IPS-11a (cell line): ENCODE results near the gene ANAPC1.
"Not testable (repeated sequence)": the region's sequence is repeated elsewhere in the genome, so short reads cannot be mapped to it uniquely, and the experiment has no call there.

ENCODE experiments used
- H3K4me3 ChIP-seq: one replicate; pipeline ENCODE4 v1.5.1; 2013; ENCODE audit warnings: low read depth, low read length, control low read depth

ANAPC1 gene

DNA sequence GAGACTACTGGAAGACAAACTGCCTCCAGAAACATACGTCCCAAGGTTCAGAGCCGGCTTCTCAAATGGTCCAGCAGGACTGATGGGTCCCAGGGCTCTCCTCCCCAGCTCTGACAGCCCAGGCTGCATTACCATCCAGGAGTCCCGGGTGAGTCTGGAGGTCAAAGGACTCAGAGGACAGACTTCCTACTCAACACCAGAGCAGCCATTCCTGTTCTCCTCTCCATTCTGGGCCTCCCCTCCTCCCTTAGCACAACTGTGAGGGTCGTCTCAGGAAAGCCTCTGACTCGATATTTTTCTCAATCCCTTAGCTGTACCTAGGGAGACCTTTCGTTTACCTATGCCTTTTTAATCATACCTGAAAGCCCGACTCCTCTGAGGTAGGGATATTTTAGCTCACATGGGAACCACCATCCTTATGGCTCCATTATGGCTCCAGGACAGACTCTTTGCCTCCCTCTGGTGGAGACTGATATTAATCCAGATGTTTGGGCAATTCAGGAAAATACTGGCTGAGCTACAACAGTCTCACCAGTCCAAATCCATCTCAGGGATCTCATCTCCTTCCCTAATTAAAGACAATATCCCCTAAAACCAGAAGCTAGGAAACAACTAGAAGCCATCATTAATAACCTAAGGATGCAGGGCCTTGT is 70.9 kb downstream of the ANAPC1 start:
- not testable (repeated sequence) for H3K4me3 ChIP-seq

DNA sequence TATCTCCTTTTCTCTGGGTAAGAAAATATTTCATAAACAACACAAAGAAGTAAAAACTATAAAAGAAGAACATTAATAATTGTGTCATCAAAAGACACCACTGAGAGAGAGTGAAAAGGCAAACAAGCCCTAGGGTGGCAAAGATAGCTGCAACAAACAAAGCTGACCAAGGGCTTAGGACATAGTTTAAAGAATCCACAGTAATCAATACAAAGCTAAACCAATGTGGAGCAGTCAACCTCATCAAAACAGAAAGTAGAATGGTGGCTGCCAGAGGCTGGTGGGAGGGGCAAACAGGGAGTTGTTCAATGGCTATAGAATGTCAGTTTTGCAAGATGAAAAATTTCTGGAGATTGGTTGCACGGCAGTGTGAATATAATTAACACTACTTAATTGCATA is 93.4 kb downstream of the ANAPC1 start:
- H3K4me3 ChIP-seq = not testable (repeated sequence)

DNA sequence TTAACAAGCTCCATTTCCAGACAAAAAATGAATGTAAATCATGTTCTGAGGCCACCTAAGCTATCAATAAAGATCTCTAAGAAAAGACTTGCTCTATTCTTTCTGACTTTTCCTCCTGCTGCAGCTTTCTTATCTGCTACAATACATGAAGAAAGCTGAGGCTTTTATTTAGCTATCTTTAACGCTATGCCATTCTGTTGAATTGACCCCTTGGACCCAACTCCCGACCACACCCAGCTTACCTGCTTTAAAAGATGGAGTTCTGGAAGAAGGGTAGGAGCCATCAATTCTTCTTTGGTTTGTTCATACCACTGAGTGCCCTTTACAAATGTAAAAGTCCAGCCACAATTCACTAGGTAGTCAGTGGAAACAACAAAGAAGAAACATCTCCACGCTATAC is 99.9 kb downstream of the ANAPC1 start:
- not testable (repeated sequence) for H3K4me3 ChIP-seq

DNA sequence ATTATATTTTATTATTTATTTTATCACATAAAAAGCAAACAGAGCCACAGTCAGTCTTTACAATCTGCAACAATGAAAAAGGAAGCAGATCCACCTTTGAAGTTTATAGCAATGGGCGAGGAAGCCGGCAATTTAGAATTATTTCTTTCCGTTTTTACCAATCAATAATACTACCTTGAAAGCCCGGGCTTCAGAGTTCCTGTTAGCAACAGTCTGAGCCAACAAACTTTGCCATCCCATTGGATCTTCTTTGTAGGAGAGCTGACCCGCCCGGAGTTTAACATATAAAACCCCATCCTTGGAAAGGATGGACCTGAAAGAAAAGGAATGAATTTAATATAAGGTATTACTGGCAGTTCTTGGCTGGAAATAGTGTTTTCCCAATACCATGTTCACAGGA is 101.8 kb downstream of the ANAPC1 start:
- H3K4me3 ChIP-seq = not testable (repeated sequence)

DNA sequence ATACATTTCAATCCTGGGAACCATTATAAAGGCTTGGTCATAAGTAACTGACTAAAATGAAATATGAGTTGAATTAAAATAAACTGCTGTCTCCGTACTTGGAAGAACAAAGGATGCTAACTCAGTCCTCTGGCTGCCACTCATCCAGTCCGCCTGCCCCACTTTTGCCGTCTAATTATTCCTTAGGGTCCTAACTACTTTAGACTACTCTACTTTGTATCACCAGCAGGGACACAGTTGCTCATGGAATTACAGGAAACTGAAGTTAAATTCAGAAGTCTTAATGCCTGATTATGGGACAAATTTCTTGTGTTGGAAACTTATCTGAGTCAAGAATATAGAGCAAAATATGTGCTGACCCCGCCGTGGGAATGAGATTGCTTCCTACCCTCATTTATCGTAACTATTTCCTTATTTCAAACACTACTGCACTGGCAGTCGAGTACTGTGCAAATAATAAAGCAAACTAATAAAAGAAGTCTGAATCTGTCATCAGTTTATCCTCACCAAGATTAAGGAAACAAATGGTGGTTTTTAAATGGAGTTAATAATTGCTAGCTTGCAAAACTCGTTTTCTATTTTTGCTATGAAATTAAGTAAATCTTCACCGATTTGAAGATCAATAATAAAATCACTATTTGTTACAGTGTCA is 102.4 kb downstream of the ANAPC1 start:
- H3K4me3 ChIP-seq = not testable (repeated sequence)

DNA sequence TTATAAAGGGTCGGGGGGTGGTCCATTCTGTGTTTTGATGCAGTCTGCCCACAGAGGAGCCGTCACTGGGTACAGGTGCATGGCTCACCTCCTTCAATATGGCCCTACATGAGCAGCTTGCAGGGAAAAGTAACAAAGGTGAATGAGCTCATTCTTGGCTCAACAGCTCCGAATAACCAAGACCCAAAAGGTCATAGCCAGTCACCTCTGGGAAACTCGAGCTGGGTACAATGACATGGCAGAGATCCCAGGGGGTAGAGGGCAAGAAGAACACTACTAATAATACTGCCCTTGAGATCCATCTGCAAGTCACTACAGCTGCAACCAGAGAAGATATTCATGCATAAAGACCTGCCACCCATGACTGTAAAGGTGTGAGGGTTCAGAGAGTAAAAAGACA is 106.8 kb downstream of the ANAPC1 start:
- H3K4me3 ChIP-seq = not testable (repeated sequence)

DNA sequence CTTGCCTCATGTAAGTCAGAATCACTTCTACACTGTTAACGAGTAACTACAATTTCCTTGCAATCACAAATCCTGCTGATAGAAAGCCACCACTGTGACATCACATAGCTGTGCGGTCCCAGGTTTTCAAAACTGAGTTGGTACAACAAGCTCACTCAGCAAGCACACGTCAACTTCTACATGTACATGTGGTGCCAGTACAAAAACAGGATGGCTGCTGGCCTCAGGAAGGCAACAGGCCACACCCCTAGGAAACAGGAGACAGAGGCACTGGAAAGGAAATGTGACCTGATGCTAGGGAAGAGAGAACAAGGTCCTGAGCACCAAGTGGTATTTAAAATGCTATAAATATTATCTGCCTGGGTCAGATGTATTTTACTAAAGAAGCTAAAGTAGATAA is 107.7 kb downstream of the ANAPC1 start:
- not testable (repeated sequence) for H3K4me3 ChIP-seq

DNA sequence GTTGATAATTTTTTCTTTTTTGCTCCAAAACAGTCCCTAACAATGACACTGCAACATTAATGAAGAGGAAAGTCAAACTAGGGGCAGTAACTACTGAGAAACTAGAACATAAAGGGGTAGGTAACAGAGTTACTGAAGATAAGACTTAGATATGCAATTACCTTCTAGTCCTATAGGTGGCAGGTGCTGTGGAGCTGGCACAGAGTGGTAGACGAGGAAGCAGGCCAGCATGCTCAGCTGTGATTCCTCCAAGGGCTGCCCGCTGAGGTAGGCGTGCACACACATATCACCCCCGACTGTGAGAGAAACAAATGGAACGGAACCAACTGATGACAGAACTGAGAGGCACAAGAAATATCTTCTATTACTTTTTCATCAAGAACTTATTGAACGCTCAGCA is 111.8 kb downstream of the ANAPC1 start:
- H3K4me3 ChIP-seq = not testable (repeated sequence)

DNA sequence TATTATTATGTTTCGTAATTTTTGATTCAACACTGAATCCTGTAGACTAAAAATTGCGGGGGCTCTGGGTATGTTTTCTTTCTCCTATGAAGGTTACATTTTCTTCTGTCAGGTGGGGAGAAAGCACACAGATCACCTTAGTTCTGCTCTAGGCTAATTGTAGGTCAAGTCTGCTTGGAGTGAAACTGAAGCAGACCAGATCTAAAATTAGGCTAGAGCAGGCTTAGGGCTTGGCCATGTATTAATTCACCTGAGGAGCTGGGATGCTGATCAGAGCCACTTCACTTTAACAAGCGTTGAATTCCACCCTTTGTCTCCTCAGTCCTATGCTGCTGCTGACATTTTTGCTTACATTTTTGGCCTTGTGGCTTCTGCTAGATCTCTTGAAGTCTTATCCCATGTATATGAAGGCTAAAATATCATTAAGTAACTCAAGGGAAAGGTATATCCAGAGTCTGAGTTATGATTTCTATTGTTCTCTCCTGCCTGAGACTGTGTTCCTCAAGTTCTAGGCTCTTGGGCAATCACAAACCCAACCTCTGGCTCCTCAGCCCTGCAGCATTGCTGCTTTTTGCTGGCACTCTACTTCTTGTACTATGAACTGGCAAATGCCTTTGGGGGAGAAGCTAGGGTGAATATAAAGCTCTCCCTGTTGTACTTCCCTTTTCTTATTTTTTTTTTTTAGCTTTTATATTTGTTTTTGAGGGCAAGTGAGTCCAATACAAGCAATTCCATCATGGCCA is 112.9 kb downstream of the ANAPC1 start:
- not testable (repeated sequence) for H3K4me3 ChIP-seq

DNA sequence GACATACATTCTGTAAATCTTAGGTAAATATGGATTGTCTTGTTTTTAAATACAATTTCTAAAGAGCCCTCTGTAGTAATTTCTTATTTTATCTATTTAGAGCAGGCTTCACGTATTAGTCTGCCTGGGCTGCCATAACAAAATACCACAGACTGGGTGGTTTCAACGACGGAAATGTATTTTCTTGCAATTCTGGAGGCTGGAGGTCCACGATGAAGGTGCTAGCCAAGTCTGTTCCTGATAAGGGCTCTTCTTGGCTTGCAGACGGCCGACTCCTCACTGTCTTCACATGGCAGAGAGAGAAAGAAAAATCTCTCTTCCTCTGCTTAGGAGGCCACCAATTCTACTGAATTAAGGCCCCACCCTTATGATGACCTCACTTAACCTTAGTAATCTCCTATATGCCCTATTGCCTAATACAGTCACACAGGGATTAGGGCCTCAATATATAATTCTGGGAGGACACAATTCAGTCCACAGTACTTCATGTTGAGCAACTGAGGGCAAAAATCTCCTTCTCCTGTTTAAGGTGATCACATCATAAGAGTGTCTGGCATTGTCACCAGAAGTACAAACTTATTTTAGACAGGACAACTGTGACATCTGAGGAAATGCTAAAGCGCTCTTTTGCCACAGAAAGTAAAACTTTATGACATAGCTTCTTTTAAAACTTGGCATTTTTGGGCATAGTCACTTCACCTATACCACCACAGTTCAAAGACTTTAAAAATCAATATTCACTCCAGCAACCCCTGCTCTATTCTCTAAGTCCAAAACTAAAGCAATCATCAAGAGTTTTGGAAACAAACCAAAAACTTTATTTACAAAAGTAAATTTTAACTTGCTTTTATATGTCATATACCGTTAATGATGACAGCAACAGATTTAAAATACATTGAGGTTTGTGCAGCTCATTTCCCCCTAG is 115.5 kb downstream of the ANAPC1 start:
- not testable (repeated sequence) for H3K4me3 ChIP-seq

DNA sequence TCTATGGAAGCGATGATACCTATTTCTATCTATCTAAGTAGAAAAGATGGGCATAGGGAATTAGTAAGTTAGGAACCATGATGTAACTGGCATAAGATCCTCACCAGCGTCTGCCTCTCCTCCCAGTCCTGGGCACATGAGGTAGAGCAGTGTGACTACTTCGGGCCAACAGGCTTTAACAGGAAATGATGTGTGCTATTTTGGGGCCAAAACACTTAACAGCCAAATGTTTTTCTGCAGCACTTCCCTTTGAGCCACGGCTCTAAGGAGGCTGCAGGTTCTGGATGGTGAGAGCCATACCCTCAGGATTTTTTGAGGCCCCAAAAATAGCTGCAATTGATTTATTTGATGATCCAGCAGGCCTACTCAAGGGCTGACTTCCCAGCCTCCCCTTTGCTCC is 116.9 kb downstream of the ANAPC1 start:
- H3K4me3 ChIP-seq = not testable (repeated sequence)

DNA sequence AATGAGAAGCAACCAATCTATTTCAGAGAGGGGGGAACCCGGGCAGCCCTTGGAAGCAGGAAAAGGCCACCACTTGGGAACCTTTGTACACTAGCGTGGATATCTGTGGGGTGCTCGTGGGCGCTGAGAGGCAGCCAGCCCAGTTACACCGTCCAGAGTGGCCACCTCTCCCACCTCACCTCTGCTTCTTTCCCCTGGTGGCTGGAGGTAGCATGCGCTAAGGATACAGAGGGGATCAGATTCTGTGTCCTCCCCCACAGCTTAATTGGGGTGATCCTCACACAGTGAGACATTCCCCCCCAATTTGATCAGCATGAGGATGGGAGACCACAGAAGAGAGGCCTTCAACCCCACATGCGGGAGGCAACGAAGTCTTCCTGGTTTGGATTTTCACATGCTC is 117.7 kb downstream of the ANAPC1 start:
- H3K4me3 ChIP-seq = not testable (repeated sequence)

DNA sequence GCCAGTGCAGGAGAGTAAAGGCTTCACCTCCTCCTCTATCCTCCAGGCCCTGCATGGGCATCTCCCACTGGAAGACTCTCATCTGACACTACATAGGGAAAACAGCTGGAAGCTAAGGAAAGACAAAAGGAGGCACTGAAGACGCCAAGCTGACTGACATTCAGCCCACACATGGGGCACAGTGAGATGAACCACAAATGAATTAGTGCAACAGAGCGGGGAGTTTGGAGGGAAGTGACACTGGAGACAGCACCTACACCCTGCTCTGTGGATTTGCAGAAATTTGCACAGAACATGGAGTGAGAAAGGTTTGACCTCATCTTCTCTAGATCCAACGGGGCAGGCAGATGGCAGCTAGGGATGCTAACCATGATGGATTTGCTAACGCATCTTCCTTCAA is 119.8 kb downstream of the ANAPC1 start:
- H3K4me3 ChIP-seq = not testable (repeated sequence)

DNA sequence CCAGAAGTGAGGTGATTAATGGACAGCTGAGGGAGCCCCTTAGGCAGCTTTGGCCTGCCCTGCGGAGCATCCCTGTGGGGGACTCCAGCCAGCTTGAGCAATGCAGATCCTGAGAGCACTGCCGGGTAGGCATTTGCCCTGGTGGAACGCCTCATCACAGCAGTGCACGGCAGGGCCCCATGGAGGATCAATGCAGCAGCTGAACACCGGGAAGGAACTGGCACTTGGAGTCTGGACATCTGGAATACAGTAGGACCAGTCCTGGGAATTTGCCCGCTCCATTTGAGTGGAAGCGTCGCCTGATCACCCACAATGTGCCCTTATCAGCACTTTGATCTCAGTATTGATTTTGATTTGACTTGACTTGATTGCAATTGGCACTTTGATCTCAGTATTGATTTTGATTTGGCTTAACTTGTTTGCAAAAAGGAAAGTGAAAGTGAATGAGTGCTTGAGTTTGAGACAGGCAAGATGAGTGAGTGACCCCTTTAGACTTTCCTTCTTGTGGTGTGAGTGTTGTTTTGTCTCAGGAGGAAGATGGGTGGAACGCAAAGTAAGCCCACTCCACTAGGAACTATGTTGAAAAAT is 123.2 kb downstream of the ANAPC1 start:
- H3K4me3 ChIP-seq = not testable (repeated sequence)

DNA sequence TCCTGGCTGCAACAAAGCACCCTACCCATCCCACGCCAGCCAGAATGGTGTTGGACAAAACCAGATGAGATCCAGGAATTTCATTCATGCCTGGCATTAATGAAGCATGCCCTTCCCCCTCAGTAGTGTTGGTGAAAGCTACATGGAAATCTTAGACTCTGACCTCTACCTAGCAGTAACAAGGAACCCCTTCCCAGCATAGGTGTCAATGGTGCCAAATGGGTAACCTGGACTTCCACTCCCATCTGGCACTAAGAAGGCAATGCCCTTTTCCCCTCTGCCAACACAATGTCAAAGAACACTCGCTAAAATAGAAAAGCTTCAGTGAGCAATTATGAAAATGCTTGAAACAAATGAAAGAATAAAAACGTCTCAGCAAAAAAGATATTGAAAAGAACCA is 131.5 kb downstream of the ANAPC1 start:
- H3K4me3 ChIP-seq = not testable (repeated sequence)

DNA sequence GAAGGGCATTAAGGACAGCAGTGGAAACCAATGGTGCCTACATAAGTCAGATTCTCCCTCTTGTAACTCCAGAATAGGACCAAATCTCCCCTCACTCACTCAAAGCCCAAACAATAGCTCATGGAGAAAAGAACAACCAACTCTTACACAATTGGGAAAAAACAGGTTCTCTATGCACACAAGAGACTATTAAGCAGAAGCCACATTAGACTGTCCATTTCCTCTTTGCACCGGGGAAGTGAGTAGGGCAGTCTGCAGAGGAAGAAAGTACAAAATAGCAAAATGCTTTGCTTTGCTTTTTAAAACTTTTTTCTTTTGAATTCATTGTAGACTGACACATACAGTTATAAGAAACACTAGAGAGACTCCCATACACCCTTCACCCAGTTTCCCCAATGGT is 133.4 kb downstream of the ANAPC1 start:
- not testable (repeated sequence) for H3K4me3 ChIP-seq

DNA sequence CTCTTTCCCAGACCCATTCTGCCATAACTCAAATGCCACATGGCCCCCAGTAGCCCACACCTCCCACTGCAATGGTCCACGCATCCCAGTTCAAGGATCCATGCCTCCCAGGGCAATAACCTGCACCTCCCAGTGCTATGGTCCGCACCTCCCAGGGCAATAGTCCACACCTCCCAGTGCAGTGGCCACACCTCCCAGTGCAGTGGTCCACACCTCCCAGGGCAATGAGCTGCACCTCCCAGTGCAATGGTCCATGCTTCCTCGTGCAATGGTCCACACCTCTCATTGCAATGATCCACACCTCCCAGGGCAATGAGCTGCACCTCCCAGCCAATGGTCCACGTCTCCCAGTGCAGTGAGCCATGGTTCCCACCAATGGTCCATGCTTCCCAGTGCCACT is 135.6 kb downstream of the ANAPC1 start:
- not testable (repeated sequence) for H3K4me3 ChIP-seq

DNA sequence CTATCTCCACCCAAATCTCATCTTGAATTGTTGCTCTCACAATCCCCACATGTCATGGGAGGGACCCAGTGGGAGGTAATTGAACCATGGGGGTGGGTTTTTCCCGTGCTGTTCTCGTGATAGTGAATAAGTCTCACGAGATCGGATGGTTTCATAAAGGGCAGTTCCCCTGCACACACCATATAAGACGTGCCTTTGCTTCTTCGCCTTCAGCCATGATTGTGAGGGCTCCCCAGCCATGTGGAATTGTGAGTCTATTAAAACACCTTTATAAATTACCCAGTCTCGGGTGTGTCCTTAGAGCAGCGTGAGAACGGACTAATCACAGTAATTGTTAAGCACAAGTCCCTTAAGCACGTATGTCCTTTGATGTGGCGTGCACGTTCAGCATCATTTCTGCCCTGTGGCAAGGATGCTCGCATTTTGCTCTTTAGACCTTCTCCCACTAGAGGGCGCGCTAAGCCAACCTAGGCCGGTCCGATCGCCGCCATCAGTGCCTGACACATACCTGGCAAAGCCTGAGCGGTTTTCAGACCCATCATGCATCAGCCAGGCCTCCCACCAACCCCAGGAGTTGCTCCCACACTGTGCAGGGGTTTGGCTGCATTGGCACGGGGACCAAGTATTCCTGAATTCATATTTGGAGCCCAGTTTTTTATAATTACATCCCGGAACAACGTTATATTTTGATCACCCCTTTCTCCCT is 136.4 kb downstream of the ANAPC1 start:
- not testable (repeated sequence) for H3K4me3 ChIP-seq

DNA sequence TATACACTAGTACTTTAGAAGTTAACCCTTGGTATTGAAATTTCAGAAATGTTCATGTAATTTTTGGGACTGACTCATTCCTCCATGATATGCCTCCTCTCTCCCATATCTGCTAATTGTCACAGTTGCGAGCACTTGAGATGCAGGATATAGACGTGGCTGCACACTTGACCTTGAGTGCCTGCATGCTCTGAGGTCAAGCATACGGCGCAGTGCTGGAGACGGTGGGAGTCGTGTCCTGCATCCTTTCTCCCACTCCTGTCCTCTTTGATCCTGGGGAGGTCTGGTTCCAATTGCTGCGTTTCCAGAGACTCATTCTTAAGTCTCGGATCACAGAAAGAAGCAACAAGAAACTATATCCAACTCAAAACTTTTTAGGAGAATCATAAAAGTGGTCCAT is 139.2 kb downstream of the ANAPC1 start:
- H3K4me3 ChIP-seq = not testable (repeated sequence)

DNA sequence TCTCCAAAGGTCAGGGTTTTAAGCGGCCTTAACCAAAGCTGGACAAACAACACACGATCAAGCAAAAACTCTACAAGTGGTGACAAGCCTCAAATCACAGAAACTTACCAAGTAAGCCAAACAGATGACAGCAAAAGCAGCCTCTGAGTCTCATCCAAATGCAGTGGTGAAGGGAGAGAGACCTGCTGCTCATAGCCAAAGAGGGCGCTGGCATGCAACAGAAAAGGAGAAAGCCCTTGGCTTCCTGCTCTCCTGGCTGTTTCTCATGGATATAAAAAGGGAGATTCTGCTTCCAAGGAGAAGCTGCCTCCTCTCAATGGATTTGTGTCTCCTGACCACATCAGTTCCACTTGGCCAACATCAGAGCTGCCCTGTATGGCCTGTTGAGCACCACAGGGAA is 142.5 kb downstream of the ANAPC1 start:
- H3K4me3 ChIP-seq = not testable (repeated sequence)
